ENCODE measurements around the gene ASXL1.

DNA sequence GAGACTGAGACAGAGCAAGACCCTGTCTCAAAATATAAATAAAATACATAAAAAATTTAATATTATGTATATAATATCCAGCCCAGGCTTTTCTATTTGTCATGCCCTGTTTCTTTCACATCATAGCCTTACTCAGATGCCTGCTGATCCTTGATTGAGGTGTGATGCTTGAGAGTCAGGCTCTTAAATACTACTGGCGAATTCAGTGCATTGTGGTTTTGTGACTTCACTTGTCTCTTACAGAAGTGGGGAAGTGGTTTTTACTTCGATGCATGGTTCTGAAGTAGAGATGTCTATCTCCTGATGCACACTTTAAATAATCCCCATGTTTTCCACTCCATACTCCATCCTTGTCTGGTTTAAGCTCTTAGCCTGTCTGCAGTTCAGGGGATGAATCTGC is 29.1 kb downstream of the ASXL1 start:
- TF ChIP-seq, protein P1, sequence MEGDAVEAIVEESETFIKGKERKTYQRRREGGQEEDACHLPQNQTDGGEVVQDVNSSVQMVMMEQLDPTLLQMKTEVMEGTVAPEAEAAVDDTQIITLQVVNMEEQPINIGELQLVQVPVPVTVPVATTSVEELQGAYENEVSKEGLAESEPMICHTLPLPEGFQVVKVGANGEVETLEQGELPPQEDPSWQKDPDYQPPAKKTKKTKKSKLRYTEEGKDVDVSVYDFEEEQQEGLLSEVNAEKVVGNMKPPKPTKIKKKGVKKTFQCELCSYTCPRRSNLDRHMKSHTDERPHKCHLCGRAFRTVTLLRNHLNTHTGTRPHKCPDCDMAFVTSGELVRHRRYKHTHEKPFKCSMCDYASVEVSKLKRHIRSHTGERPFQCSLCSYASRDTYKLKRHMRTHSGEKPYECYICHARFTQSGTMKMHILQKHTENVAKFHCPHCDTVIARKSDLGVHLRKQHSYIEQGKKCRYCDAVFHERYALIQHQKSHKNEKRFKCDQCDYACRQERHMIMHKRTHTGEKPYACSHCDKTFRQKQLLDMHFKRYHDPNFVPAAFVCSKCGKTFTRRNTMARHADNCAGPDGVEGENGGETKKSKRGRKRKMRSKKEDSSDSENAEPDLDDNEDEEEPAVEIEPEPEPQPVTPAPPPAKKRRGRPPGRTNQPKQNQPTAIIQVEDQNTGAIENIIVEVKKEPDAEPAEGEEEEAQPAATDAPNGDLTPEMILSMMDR (IDR thresholded peaks at IDR 0.05), result no peak
- no peak for TF ChIP-seq EZH2 (IDR thresholded peaks at IDR 0.05; ENCODE audit: borderline replicate concordance, insufficient read depth, low read depth, low read length, poor library complexity, severe bottlenecking)
